Sigmoid colon (tissue), 7 donors: Measurements from ENCODE around the gene TPK1. TPM values are rescaled to one million over a fixed set of nuclear protein-coding genes. Genes with fewer than 3 reads are reported as not detected.

Experiments
- DNase-seq: peaks from one replicate; pipeline ENCODE4 v3.0.0-alpha.2; 2019
- H3K27ac ChIP-seq, 4 donors: fragments of 200-600 bp; sonication (generic); one replicate each; pipeline ENCODE4 v1.5.1; 2016 to 2019; ENCODE audit warnings: mild to moderate bottlenecking in 1 of 4
- H3K27me3 ChIP-seq, 3 donors: fragments of 200-600 bp; sonication (generic); one replicate each; pipeline ENCODE4 v1.5.1; 2019; ENCODE audit warnings: mild to moderate bottlenecking in 1 of 3
- H3K36me3 ChIP-seq, 4 donors: fragments of 200-600 bp; sonication (generic); one replicate each; pipeline ENCODE4 v1.5.1; 2016 to 2019
- H3K4me1 ChIP-seq, 4 donors: fragments of 200-600 bp; sonication (generic); one replicate each; pipeline ENCODE4 v1.5.1; 2017 to 2019
- H3K4me3 ChIP-seq, 4 donors: fragments of 200-600 bp; sonication (generic); one replicate each; pipeline ENCODE4 v1.5.1; 2017 to 2019; ENCODE audit warnings: mild to moderate bottlenecking in 2 of 4, moderate library complexity in 1 of 4
- H3K9me3 ChIP-seq, 4 donors: fragments of 200-600 bp in 3 of 4; sonication (generic) in 3 of 4; one replicate each; pipeline versions ENCODE4 v1.5.1 to v1.6.1; 2013 to 2019
- EP300 ChIP-seq, 4 donors: sonication (generic); formaldehyde crosslinking; IDR thresholded peaks; one replicate each; pipeline ENCODE4 v1.6.1; 2017; ENCODE audit warnings: antibody characterized with exemption in 4 of 4
- POLR2A ChIP-seq, 2 donors: fragments of 450-650 bp; IDR thresholded peaks; one replicate each; pipeline ENCODE4 v1.6.1; 2016; ENCODE audit warnings: antibody characterized with exemption in 2 of 2, mild to moderate bottlenecking in 2 of 2, moderate library complexity in 2 of 2
- POLR2AphosphoS5 ChIP-seq, 4 donors: sonication (generic); formaldehyde crosslinking; IDR thresholded peaks; one replicate each; pipeline ENCODE4 v1.6.1; 2017; ENCODE audit warnings: antibody characterized with exemption in 4 of 4
- WGBS, 2 donors: extraction: QIAGEN DNeasy Blood & Tissue Kit; methylation state at CpG; one replicate each; pipeline ENCODE4 v1.1.7; 2013; 5-methylcytosine and 5-hydroxymethylcytosine counted together
- intact Hi-C: fragments of 100-400 bp; cut with DNase I; formaldehyde crosslinking; loops from one replicate; pipeline ENCODE4 v1.15.1; 2023
- polyA plus RNA-seq, 3 donors: library from polyadenylated mRNA; stranded (reverse); fragments of 200-250 nt; gene quantifications; one replicate each; pipeline ENCODE4 v1.2.3, GENCODE V29; 2013
- total RNA-seq, 4 donors: library from RNA; depleted of rRNA; stranded (reverse); fragments of >200 nt; gene quantifications; one replicate each; pipeline ENCODE4 v1.1.0, GENCODE V29; 2016
- TF ChIP-seq, protein P1 (sequence below), 4 experiments: fragments of 450-650 bp in 3 of 4; fragments of 200-600 bp in 1 of 4; IDR thresholded peaks; one replicate each; pipeline ENCODE4 v1.5.1; 2016 to 2019; ENCODE audit warnings: antibody characterized with exemption in 4 of 4, mild to moderate bottlenecking in 3 of 4, moderate library complexity in 2 of 4
- donor health status: healthy with polysubstance abuse.
- donor health status: Bipolar disorder and iron deficiency.
- donor health status: healthy.

TPK1 gene
- total and polyA plus RNA-seq, 7 donors: 4.1 to 14.3 (median 7.2) TPM

- TF ChIP-seq POLR2AphosphoS5 (IDR thresholded peaks at IDR 0.05): no peak
- TF ChIP-seq, protein P1, sequence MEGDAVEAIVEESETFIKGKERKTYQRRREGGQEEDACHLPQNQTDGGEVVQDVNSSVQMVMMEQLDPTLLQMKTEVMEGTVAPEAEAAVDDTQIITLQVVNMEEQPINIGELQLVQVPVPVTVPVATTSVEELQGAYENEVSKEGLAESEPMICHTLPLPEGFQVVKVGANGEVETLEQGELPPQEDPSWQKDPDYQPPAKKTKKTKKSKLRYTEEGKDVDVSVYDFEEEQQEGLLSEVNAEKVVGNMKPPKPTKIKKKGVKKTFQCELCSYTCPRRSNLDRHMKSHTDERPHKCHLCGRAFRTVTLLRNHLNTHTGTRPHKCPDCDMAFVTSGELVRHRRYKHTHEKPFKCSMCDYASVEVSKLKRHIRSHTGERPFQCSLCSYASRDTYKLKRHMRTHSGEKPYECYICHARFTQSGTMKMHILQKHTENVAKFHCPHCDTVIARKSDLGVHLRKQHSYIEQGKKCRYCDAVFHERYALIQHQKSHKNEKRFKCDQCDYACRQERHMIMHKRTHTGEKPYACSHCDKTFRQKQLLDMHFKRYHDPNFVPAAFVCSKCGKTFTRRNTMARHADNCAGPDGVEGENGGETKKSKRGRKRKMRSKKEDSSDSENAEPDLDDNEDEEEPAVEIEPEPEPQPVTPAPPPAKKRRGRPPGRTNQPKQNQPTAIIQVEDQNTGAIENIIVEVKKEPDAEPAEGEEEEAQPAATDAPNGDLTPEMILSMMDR (IDR thresholded peaks at IDR 0.05): no peak
- TF ChIP-seq EP300 (IDR thresholded peaks at IDR 0.05): no peak
- TF ChIP-seq POLR2A (IDR thresholded peaks at IDR 0.05): no peak
- Histone ChIP-seq H3K27ac (no peak overlapping the region), H3K36me3 (no peaks in the 10 kb centered on the region), H3K27me3 (no peaks in the 10 kb centered on the region), H3K4me1 (peaks cover 0 to 18% (median 3%) of the 10 kb centered on the region in 4 donors), H3K9me3 (no peaks in the 10 kb centered on the region), H3K4me3 (no peak overlapping the region)
- WGBS, 2 donors: 69 to 86% methylated on average over 2 of the region's 2 CpGs
- intact Hi-C loops: no loop called here
- no peak for DNase-seq
Observed at GRCh38 chr7:144474800-144475615, 360.8 kb downstream of the TPK1 start.

DNA sequence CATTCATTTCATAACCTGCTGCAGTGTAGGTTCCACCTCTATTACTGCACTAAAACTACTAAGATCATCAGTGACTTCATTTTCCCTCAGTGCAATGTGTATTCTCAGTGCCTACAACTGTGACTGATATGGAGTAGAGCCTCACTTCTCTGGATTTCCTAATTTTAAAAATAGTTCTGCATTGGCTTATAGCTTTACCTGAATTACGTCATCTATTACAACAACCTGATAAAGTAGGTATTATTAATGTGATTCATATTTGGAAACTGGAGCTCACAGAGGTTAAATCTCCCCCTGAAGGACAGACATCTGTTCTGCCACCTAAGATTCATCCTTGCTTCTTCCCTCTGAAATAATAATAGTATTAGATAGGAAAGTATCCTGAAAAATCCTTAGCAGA is 361.5 kb downstream of the TPK1 start:
- Histone ChIP-seq H3K4me3 (no peak overlapping the region), H3K36me3 (no peaks in the 10 kb centered on the region), H3K27ac (no peak overlapping the region), H3K27me3 (no peaks in the 10 kb centered on the region), H3K4me1 (peaks cover 0 to 24% (median 9%) of the 10 kb centered on the region in 4 donors), H3K9me3 (no peaks in the 10 kb centered on the region)
- no peak for DNase-seq
- 88 to 96% methylated on average over 1 of the region's 1 CpG for WGBS, 2 donors
- intact Hi-C loops: no loop called here
- TF ChIP-seq POLR2A (IDR thresholded peaks at IDR 0.05): no peak
- no peak for TF ChIP-seq EP300 (IDR thresholded peaks at IDR 0.05)
- no peak for TF ChIP-seq POLR2AphosphoS5 (IDR thresholded peaks at IDR 0.05)
- TF ChIP-seq, protein P1 (IDR thresholded peaks at IDR 0.05): no peak

GRCh38 chr7:144473908-144474307 is 361.9 kb downstream of the TPK1 start:
- no peaks in the 10 kb centered on the region for H3K9me3 ChIP-seq
- DNase-seq: no peak
- no peaks in the 10 kb centered on the region for H3K27me3 ChIP-seq
- H3K4me3 ChIP-seq: no peak overlapping the region
- H3K4me1 ChIP-seq: peaks cover 0 to 29% (median 13%) of the 10 kb centered on the region in 4 donors
- intact Hi-C loops: no loop called here
- H3K36me3 ChIP-seq: no peaks in the 10 kb centered on the region
- TF ChIP-seq, protein P1 (IDR thresholded peaks at IDR 0.05): no peak
- no peak for TF ChIP-seq EP300 (IDR thresholded peaks at IDR 0.05)
- TF ChIP-seq POLR2A (IDR thresholded peaks at IDR 0.05): no peak
- TF ChIP-seq POLR2AphosphoS5 (IDR thresholded peaks at IDR 0.05): no peak
- 79 to 85% methylated on average over 1 of the region's 1 CpG for WGBS, 2 donors
- H3K27ac ChIP-seq: no peak overlapping the region

DNA sequence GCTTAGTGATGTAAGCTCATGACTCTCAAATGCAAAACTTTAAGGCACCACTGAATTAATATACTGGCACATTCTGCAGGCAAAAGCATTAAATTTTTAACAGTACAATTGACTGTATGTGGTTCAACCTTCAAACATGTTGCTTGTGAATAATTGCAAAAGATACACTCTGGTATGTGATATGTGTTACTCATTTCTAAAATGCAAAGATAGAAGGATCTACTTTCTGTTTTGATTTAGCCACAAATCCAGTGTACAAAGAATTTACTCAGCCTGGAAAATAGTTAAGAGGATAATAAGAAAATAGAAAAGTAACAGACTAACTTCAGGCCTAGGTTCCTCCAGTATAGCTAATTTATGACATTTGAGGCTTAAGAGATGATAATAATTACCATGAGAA is 365.8 kb downstream of the TPK1 start:
- Histone ChIP-seq H3K36me3 (no peaks in the 10 kb centered on the region), H3K9me3 (no peaks in the 10 kb centered on the region), H3K4me1 (peaks cover 0 to 30% (median 13%) of the 10 kb centered on the region in 4 donors), H3K4me3 (no peak overlapping the region), H3K27ac (no peak overlapping the region), H3K27me3 (no peaks in the 10 kb centered on the region)
- intact Hi-C loops: no loop called here
- no peak for DNase-seq
- TF ChIP-seq, protein P1 (IDR thresholded peaks at IDR 0.05): no peak
- no peak for TF ChIP-seq POLR2A (IDR thresholded peaks at IDR 0.05)
- no peak for TF ChIP-seq EP300 (IDR thresholded peaks at IDR 0.05)
- TF ChIP-seq POLR2AphosphoS5 (IDR thresholded peaks at IDR 0.05): no peak
